H1 (cell line): ENCODE data around the gene SNAP25. TPM values are rescaled to one million over a fixed set of nuclear protein-coding genes. Genes with fewer than 3 reads are reported as not detected.

Experiments used
- CTCF ChIA-PET: fragments of 300-600 bp; sonication (Branson Sonifier 250); formaldehyde crosslinking; loops from one replicate; lab custom pipeline; 2021; ENCODE audit not compliant: partially characterized antibody; lab: Charles Lee
- POLR2A ChIA-PET: fragments of 300-600 bp; sonication (Branson Sonifier 250); formaldehyde crosslinking; loops from one replicate; lab custom pipeline; 2021; ENCODE audit warnings: inconsistent platforms; ENCODE audit not compliant: partially characterized antibody; lab: Charles Lee
- DNase-seq, 2 experiments: peaks; one replicate each; pipeline versions ENCODE4 v3.0.0 to v3.0.0-alpha.2; 2010 to 2022; ENCODE audit warnings: low spot score in 2 of 2, low read depth in 1 of 2, mixed read lengths in 1 of 2
- FAIRE-seq: peaks from 2 replicates; lab custom pipeline; 2011; peaks lifted over from hg19 to GRCh38; lab: Jason Lieb, UNC
- H2AFZ ChIP-seq: 2 replicates; pipeline ENCODE4 v1.8.1; 2012; ENCODE audit warnings: low read length, inconsistent platforms
- H2AK5ac ChIP-seq: 2 replicates; pipeline ENCODE4 v1.6.1; 2013; ENCODE audit warnings: low read depth, low read length
- H2BK120ac ChIP-seq: replicated peaks from 2 replicates; pipeline ENCODE3; 2013; ENCODE audit warnings: low read depth, low read length, inconsistent platforms
- H2BK12ac ChIP-seq: 2 replicates; pipeline ENCODE4 v1.6.1; 2013; ENCODE audit warnings: low read depth, low read length
- H2BK15ac ChIP-seq: 2 replicates; pipeline ENCODE4 v1.6.1; 2013; ENCODE audit warnings: low read length
- H2BK20ac ChIP-seq: 2 replicates; pipeline ENCODE4 v1.6.1; 2013; ENCODE audit warnings: low read length
- H2BK5ac ChIP-seq: 2 replicates; pipeline ENCODE4 v1.6.1; 2013; ENCODE audit warnings: low read depth, low read length
- H3K14ac ChIP-seq: 2 replicates; pipeline ENCODE4 v1.6.1; 2013; ENCODE audit warnings: inconsistent platforms; ENCODE audit not compliant: insufficient read length
- H3K18ac ChIP-seq: 2 replicates; pipeline ENCODE4 v1.6.1; 2013; ENCODE audit warnings: low read length; ENCODE audit errors: extremely low read depth
- H3K23ac ChIP-seq: 2 replicates; pipeline ENCODE4 v1.6.1; 2013; ENCODE audit warnings: inconsistent platforms; ENCODE audit not compliant: insufficient read length
- H3K23me2 ChIP-seq: 2 replicates; pipeline ENCODE4 v1.6.1; 2013; ENCODE audit warnings: low read depth, low read length
- H3K27ac ChIP-seq: 2 replicates; pipeline ENCODE4 v1.6.1; 2011; ENCODE audit warnings: low read depth, low read length, inconsistent platforms
- H3K27me3 ChIP-seq, 4 experiments: replicated peaks in 1 of 4; 1 replicate in 1 of 4; 2 replicates in 3 of 4; pipeline versions ENCODE4 v1.6.1 to v1.8.1; 2011 to 2013; ENCODE audit warnings: low read length in 3 of 4, mild to moderate bottlenecking in 3 of 4, inconsistent platforms in 2 of 4, mixed read lengths in 2 of 4, moderate library complexity in 1 of 4; ENCODE audit not compliant: control insufficient read depth in 3 of 4, insufficient read depth in 3 of 4; ENCODE audit errors: extremely low read depth in 1 of 4
- H3K36me3 ChIP-seq, 4 experiments: 2 replicates each; pipeline versions ENCODE4 v1.6.1 to v1.8.1; 2011 to 2013; ENCODE audit warnings: mild to moderate bottlenecking in 4 of 4, low read length in 3 of 4, moderate library complexity in 2 of 4, control low read depth in 1 of 4, inconsistent platforms in 1 of 4; ENCODE audit not compliant: insufficient read depth in 4 of 4, control insufficient read depth in 2 of 4
- H3K4ac ChIP-seq: replicated peaks from 2 replicates; pipeline ENCODE3; 2013; ENCODE audit warnings: low read length, low read depth, mixed read lengths, inconsistent platforms; ENCODE audit not compliant: insufficient read length
- H3K4me1 ChIP-seq, 4 experiments: replicated peaks in 1 of 4; 1 replicate in 1 of 4; 2 replicates in 3 of 4; pipeline versions ENCODE4 v1.6.1 to v1.8.1; 2011 to 2013; ENCODE audit warnings: low read length in 3 of 4, inconsistent platforms in 2 of 4, mixed read lengths in 1 of 4; ENCODE audit not compliant: insufficient read depth in 4 of 4, control insufficient read depth in 3 of 4
- H3K4me2 ChIP-seq, 2 experiments: 2 replicates each; pipeline versions ENCODE4 v1.6.1 to v1.8.1; 2011 to 2013; ENCODE audit warnings: low read depth in 2 of 2, low read length in 2 of 2, control low read depth in 1 of 2, inconsistent platforms in 1 of 2, mild to moderate bottlenecking in 1 of 2; ENCODE audit not compliant: insufficient read depth in 1 of 2
- H3K4me3 ChIP-seq, 4 experiments: fragments of 200-600, 300-600 bp in 1 of 4; sonication (generic), shearing (Covaris generic), sonication (Bioruptor Twin) in 1 of 4; 2 replicates each; pipeline versions ENCODE4 v1.5.1 to v1.8.1; 2011 to 2016; ENCODE audit warnings: low read length in 4 of 4, low read depth in 3 of 4, control low read depth in 2 of 4, inconsistent platforms in 2 of 4, mild to moderate bottlenecking in 2 of 4, mixed read lengths in 1 of 4, moderate library complexity in 1 of 4; ENCODE audit not compliant: insufficient read depth in 2 of 4; ENCODE audit errors: extremely low read depth in 1 of 4
- H3K56ac ChIP-seq: replicated peaks from 2 replicates; pipeline ENCODE3; 2013; ENCODE audit warnings: low read depth, mild to moderate bottlenecking, mixed read lengths, low read length, inconsistent platforms; ENCODE audit not compliant: insufficient read length
- H3K79me1 ChIP-seq: 2 replicates; pipeline ENCODE4 v1.6.1; 2013; ENCODE audit warnings: low read depth, low read length, control low read depth
- H3K79me2 ChIP-seq, 2 experiments: 2 replicates each; pipeline versions ENCODE4 v1.6.1 to v1.8.1; 2012 to 2013; ENCODE audit warnings: low read length in 2 of 2, mild to moderate bottlenecking in 2 of 2, inconsistent platforms in 1 of 2; ENCODE audit not compliant: insufficient read depth in 2 of 2, control insufficient read depth in 1 of 2
- H3K9ac ChIP-seq, 4 experiments: replicated peaks in 1 of 4; 1 replicate in 1 of 4; 2 replicates in 3 of 4; pipeline versions ENCODE4 v1.6.1 to v1.8.1; 2011 to 2013; ENCODE audit warnings: low read depth in 3 of 4, low read length in 3 of 4, control low read depth in 2 of 4, mild to moderate bottlenecking in 2 of 4, moderate library complexity in 2 of 4, inconsistent platforms in 1 of 4; ENCODE audit errors: extremely low read depth in 1 of 4
- H3K9me3 ChIP-seq, 2 experiments: 2 replicates each; pipeline versions ENCODE4 v1.6.1 to v1.8.1; 2012 to 2013; ENCODE audit warnings: mild to moderate bottlenecking in 2 of 2, moderate library complexity in 2 of 2, control low read depth in 1 of 2, inconsistent platforms in 1 of 2, low read depth in 1 of 2, low read length in 1 of 2, mixed read lengths in 1 of 2; ENCODE audit not compliant: insufficient read depth in 2 of 2
- H4K20me1 ChIP-seq, 2 experiments: replicated peaks in 1 of 2; 2 replicates each; pipeline versions ENCODE3 to v1.8.1; 2011 to 2013; ENCODE audit warnings: inconsistent platforms in 2 of 2, low read length in 2 of 2, mild to moderate bottlenecking in 1 of 2; ENCODE audit not compliant: insufficient read depth in 2 of 2, control insufficient read depth in 1 of 2
- H4K5ac ChIP-seq: 2 replicates; pipeline ENCODE4 v1.6.1; 2013; ENCODE audit warnings: low read length, low read depth, mixed read lengths, inconsistent platforms; ENCODE audit not compliant: insufficient read length
- H4K8ac ChIP-seq: 2 replicates; pipeline ENCODE4 v1.8.0; 2013; ENCODE audit warnings: mild to moderate bottlenecking, moderate library complexity, low read length, inconsistent platforms; ENCODE audit not compliant: insufficient read depth; ENCODE audit errors: extremely low read depth
- H4K91ac ChIP-seq: replicated peaks from 2 replicates; pipeline ENCODE3; 2013; ENCODE audit warnings: low read length, mixed read lengths, inconsistent platforms; ENCODE audit not compliant: insufficient read length
- BRCA1 ChIP-seq: IDR thresholded peaks from 2 replicates; pipeline ENCODE4 v1.6.1; 2012; ENCODE audit warnings: low read depth, low read length, improper control_type of control experiment
- CREB1 ChIP-seq: IDR thresholded peaks from 2 replicates; pipeline ENCODE4 v1.6.1; 2012; ENCODE audit warnings: inconsistent platforms
- CTBP2 ChIP-seq: IDR thresholded peaks from 2 replicates; pipeline ENCODE4 v1.7.0; 2011; ENCODE audit warnings: borderline replicate concordance, mild to moderate bottlenecking, moderate library complexity, mixed read lengths, low read length; ENCODE audit not compliant: insufficient read depth, insufficient read length
- GABPA ChIP-seq: IDR thresholded peaks from 2 replicates; pipeline ENCODE4 v1.6.1; 2011; ENCODE audit warnings: mild to moderate bottlenecking, low read length, moderate library complexity, borderline replicate concordance; ENCODE audit not compliant: insufficient read depth
- KDM1A ChIP-seq: fragments of 200-600, 300-600 bp; sonication (generic); IDR thresholded peaks from 2 replicates; pipeline ENCODE4 v1.7.1; 2016; ENCODE audit warnings: mild to moderate bottlenecking, low read length, borderline replicate concordance
- PHF8 ChIP-seq: fragments of 200-600 bp; sonication (generic); conservative IDR thresholded peaks from 2 replicates; pipeline ENCODE4 v1.7.1; 2012; ENCODE audit warnings: low read depth, mild to moderate bottlenecking, inconsistent platforms, low read length, moderate library complexity
- RAD21 ChIP-seq, 2 experiments: IDR thresholded peaks in 1 of 2; conservative IDR thresholded peaks in 1 of 2; 2 replicates each; pipeline ENCODE4 v1.6.1; 2011; ENCODE audit warnings: low read depth in 2 of 2, low read length in 2 of 2, improper control_type of control experiment in 1 of 2, inconsistent platforms in 1 of 2, mild to moderate bottlenecking in 1 of 2, moderate library complexity in 1 of 2
- RNF2 ChIP-seq: fragments of 200-900, 300-1000 bp; sonication (generic); IDR thresholded peaks from 2 replicates; pipeline ENCODE4 v1.7.1; 2016; ENCODE audit warnings: borderline replicate concordance, low read depth, mild to moderate bottlenecking, antibody characterized with exemption, low read length; ENCODE audit not compliant: poor library complexity, severe bottlenecking; ENCODE audit errors: missing control alignments
- RXRA ChIP-seq: IDR thresholded peaks from 2 replicates; pipeline ENCODE4 v1.6.1; 2011; ENCODE audit warnings: low read depth, mild to moderate bottlenecking, low read length, moderate library complexity; ENCODE audit not compliant: insufficient read depth
- SIRT6 ChIP-seq: IDR thresholded peaks from one replicate; pipeline ENCODE4 v1.7.1; 2012; ENCODE audit warnings: low read length, inconsistent platforms
- SP4 ChIP-seq: IDR thresholded peaks from 2 replicates; pipeline ENCODE4 v1.6.1; 2012; ENCODE audit warnings: low read length, inconsistent platforms
- SRF ChIP-seq: IDR thresholded peaks from 2 replicates; pipeline ENCODE4 v1.6.1; 2011; ENCODE audit warnings: mild to moderate bottlenecking, low read depth, low read length, moderate library complexity
- TEAD4 ChIP-seq: IDR thresholded peaks from 2 replicates; pipeline ENCODE4 v1.6.1; 2012; ENCODE audit warnings: low read depth, low read length, inconsistent platforms, mixed read lengths
- YY1 ChIP-seq: IDR thresholded peaks from 2 replicates; pipeline ENCODE4 v1.6.1; 2011; ENCODE audit warnings: low read depth, mild to moderate bottlenecking, low read length
- polyA plus RNA-seq, 7 experiments: library from polyadenylated mRNA; depleted of rRNA in 3 of 7; stranded (reverse) in 5 of 7; unstranded in 2 of 7; fragments of >200 nt in 5 of 7; fragments of 200-250 nt in 2 of 7; gene quantifications; 1 replicate in 5 of 7; 2 replicates in 1 of 7; 4 replicates in 1 of 7; pipeline versions ENCODE4 v1.2.1 to v1.2.3, GENCODE V29; 2011 to 2013; ENCODE audit warnings: missing spikeins in 2 of 7, mixed read lengths in 2 of 7
- total RNA-seq: library from RNA; stranded (reverse); fragmentation: NEBNext Ultra II Directional; extraction: Animal tissue kit (Norgen Biotek cat#: 25700); gene quantifications from 2 replicates; pipeline ENCODE4 v1.2.1, GENCODE V29; 2021

The SNAP25 gene
- total and polyA plus RNA-seq, 2 of the 8 experiments (the other 6 are each of a cell fraction or from before 2014, with no cell fraction given): 0.51 to 0.52 TPM

- CTCF ChIA-PET: interaction anchor here (0.8 to 3.7 kb wide), 4 partner anchors 10 to 79 kb away, joined by 3 to 14 read pairs (median 3); no protein-coding TSS in a partner anchor
- peaks cover 0 to 6% (median 2%) of the 10 kb centered on the region in 4 experiments; a peak in 4 of 7 replicates for H3K4me1 ChIP-seq
- no peak overlapping the region for H3K4me2 ChIP-seq
- H3K9ac ChIP-seq: no peak overlapping the region
- no peak overlapping the region for H4K5ac ChIP-seq
- no peaks in the 10 kb centered on the region for H3K36me3 ChIP-seq
- no peak overlapping the region for H3K4ac ChIP-seq
- H3K23me2 ChIP-seq: peaks cover 4% of the 10 kb centered on the region; the same call in 1 of the 2 replicates
- no peak overlapping the region for H2BK120ac ChIP-seq
- H3K27ac ChIP-seq: no peak overlapping the region
- no peaks in the 10 kb centered on the region for H3K9me3 ChIP-seq
- peaks cover 0 to 8% (median 6%) of the 10 kb centered on the region in 4 experiments; a peak in 3 of 7 replicates for H3K27me3 ChIP-seq
- H3K23ac ChIP-seq: no peak overlapping the region
- H4K8ac ChIP-seq: no peak overlapping the region
- H2BK20ac ChIP-seq: no peak overlapping the region
- H3K79me1 ChIP-seq: no peaks in the 10 kb centered on the region
- POLR2A ChIA-PET: no interaction called here
- H3K56ac ChIP-seq: no peak overlapping the region
- FAIRE-seq (no peak), DNase-seq (no peak)
- H2BK15ac ChIP-seq: no peak overlapping the region
- no peaks in the 10 kb centered on the region for H3K79me2 ChIP-seq
- H3K4me3 ChIP-seq: no peak overlapping the region
- no peaks in the 10 kb centered on the region for H4K20me1 ChIP-seq
- no peak overlapping the region for H2BK5ac ChIP-seq
- H3K14ac ChIP-seq: no peak overlapping the region
- no peak overlapping the region for H2BK12ac ChIP-seq
- no peak overlapping the region for H2AK5ac ChIP-seq
- H2AFZ ChIP-seq: no peak overlapping the region
- no peak overlapping the region for H4K91ac ChIP-seq
- H3K18ac ChIP-seq: no peak overlapping the region
- TF ChIP-seq RAD21 (IDR thresholded peaks at IDR 0.05 in 1 of 2, conservative IDR thresholded peaks at IDR 0.05 in 1 of 2; ENCODE audit: low read depth in 2 of 2, low read length in 2 of 2): no peak
- TF ChIP-seq KDM1A: no peak
- TF ChIP-seq PHF8: no peak
- no peak for TF ChIP-seq RXRA
- no peak for TF ChIP-seq CTBP2
- TF ChIP-seq BRCA1: no peak
- TF ChIP-seq GABPA: no peak
- TF ChIP-seq TEAD4: no peak
- TF ChIP-seq RNF2: no peak
- TF ChIP-seq SP4: no peak
- TF ChIP-seq SIRT6: no peak
- TF ChIP-seq YY1: no peak
- TF ChIP-seq CREB1: no peak
- no peak for TF ChIP-seq SRF
Observed at GRCh38 chr20:10169752-10170151, 48.9 kb upstream of the SNAP25 start.
